Measurements from ENCODE around the gene CDCA7L.

Gene CDCA7L

GRCh38 chr7:21983056-21983455 is 37.4 kb upstream of the CDCA7L start:
- no peaks in the 10 kb centered on the region for H3K27me3 ChIP-seq (ENCODE audit: insufficient read depth, poor library complexity, severe bottlenecking)
- TF ChIP-seq POLR2AphosphoS5 (IDR thresholded peaks at IDR 0.05; ENCODE audit: low read depth) (no peak), GABPA (IDR thresholded peaks at IDR 0.05; ENCODE audit: low read depth) (no peak), CTCF (IDR thresholded peaks at IDR 0.05; ENCODE audit: insufficient read depth, low read length) (no peak), SPI1 (IDR thresholded peaks at IDR 0.05; ENCODE audit: borderline replicate concordance, low read depth) (no peak), REST (IDR thresholded peaks at IDR 0.05; ENCODE audit: insufficient replicate concordance, low read depth) (no peak)
- no peak overlapping the region for H3K27ac ChIP-seq (replicated peaks)
- no peak for DNase-seq (ENCODE audit: low read depth in 1 of 2, low spot score in 1 of 2)
- no peak overlapping the region for H3K4me3 ChIP-seq (replicated peaks; ENCODE audit: insufficient read depth, low read length)

GRCh38 chr7:21981524-21981923 is 35.8 kb upstream of the CDCA7L start:
- no peak overlapping the region for H3K27ac ChIP-seq (replicated peaks)
- H3K27me3 ChIP-seq (ENCODE audit: insufficient read depth, poor library complexity, severe bottlenecking): no peaks in the 10 kb centered on the region
- no peak for DNase-seq (ENCODE audit: low read depth in 1 of 2, low spot score in 1 of 2)
- no peak overlapping the region for H3K4me3 ChIP-seq (replicated peaks; ENCODE audit: insufficient read depth, low read length)
- TF ChIP-seq POLR2AphosphoS5 (IDR thresholded peaks at IDR 0.05; ENCODE audit: low read depth) (no peak), REST (IDR thresholded peaks at IDR 0.05; ENCODE audit: insufficient replicate concordance, low read depth) (no peak), CTCF (IDR thresholded peaks at IDR 0.05; ENCODE audit: insufficient read depth, low read length) (no peak), SPI1 (IDR thresholded peaks at IDR 0.05; ENCODE audit: borderline replicate concordance, low read depth) (no peak), GABPA (IDR thresholded peaks at IDR 0.05; ENCODE audit: low read depth) (no peak)

- DNase-seq (ENCODE audit: low read depth in 1 of 2, low spot score in 1 of 2): no peak
Observed at GRCh38 chr7:21980926-21981500, 35.3 kb upstream of the CDCA7L start.

More at GRCh38 chr7:21980926-21981500, 35.3 kb upstream of the CDCA7L start:
- TF ChIP-seq SPI1 (IDR thresholded peaks at IDR 0.05; ENCODE audit: borderline replicate concordance, low read depth) (no peak), GABPA (IDR thresholded peaks at IDR 0.05; ENCODE audit: low read depth) (no peak), CTCF (IDR thresholded peaks at IDR 0.05; ENCODE audit: insufficient read depth, low read length) (no peak), POLR2AphosphoS5 (IDR thresholded peaks at IDR 0.05; ENCODE audit: low read depth) (no peak), REST (IDR thresholded peaks at IDR 0.05; ENCODE audit: insufficient replicate concordance, low read depth) (no peak)
- H3K4me3 ChIP-seq (replicated peaks; ENCODE audit: insufficient read depth, low read length): no peak overlapping the region
- H3K27ac ChIP-seq (replicated peaks): no peak overlapping the region
- H3K27me3 ChIP-seq (ENCODE audit: insufficient read depth, poor library complexity, severe bottlenecking): no peaks in the 10 kb centered on the region
